KBM-7 (cell line): ENCODE data around the gene PPP2R5B.
"Not testable (repeated sequence)": the region's sequence is repeated elsewhere in the genome, so short reads cannot be mapped to it uniquely, and the experiment has no call there.

Source experiments
- DNase-seq: peaks from one replicate; pipeline ENCODE4 v3.0.0-alpha.2; 2015
- in situ Hi-C: fragments of 300-500 bp; cut with MboI; formaldehyde crosslinking; loops from 2 replicates; pipeline ENCODE4 v1.14.3; 2020; ENCODE audit warnings: low sequenced_read_pairs, low pct_unique_long_range_greater_than_20kb, mixed read lengths

Gene PPP2R5B

DNA sequence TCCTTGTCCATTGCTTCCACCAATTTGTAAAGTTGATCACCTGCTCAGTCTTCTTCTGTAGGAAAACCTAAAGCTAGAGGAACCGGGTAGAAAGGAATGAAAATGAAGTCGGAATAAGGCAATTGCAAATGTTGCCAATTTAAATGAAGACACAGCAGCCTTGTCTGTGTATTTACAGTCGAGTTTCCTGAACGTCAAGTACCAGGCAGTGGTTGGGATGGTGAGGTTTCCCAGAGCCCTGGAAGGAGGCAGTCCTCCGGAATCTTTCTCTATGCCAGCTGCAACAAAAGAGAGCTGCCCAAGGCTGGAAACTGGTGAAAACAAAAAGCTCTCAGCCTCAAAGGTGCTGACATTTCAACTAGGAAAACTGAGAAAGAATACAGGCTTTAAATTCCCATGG lies 29.7 kb downstream of the PPP2R5B start:
- in situ Hi-C loops: no loop called here
- no peak for DNase-seq

DNA sequence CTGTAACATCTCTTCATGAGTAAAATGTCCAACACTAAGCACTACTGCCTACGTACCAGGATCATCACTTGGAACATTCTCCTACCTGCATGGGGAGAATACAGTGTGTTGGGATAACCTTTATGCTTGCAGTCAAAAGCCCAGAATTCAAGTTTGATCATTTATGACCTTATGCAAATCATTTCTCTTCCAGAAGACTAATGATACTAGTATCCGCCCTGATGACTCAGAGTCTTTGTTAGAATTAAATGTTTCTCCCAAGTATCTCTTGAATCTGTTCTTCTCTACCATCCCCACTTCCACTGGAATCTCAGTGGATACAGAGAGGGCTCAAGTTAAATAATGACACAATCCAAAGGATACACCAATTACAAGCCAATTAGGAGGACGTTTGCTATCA lies 35.0 kb downstream of the PPP2R5B start:
- in situ Hi-C loops: no loop called here
- DNase-seq: no peak

GRCh38 chr11:64960719-64961118 lies 36.2 kb downstream of the PPP2R5B start:
- in situ Hi-C loops: no loop called here
- DNase-seq: no peak

GRCh38 chr11:64963072-64963631 lies 38.7 kb downstream of the PPP2R5B start:
- DNase-seq: no peak
- in situ Hi-C loops: no loop called here

DNA sequence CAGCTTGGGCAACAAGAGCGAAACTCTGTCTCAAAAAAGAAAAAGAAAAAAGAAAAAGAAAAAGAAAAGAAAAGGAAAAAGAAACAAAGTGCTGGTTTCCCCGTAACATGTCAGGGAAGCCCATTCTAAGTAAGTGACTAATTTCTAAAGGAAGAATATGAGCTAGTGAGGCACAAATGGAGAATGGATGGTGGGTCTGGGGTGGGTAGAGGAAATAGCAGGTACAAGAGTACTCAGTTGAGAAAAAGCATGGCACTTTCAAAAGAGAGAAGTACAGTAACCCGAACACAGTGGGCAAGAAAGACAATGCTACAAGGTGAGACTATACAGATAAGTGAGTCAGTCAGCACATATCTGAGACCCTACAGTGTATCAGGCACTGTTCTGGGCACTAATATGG lies 42.9 kb downstream of the PPP2R5B start:
- DNase-seq: no peak

GRCh38 chr11:64969209-64969608 lies 44.7 kb downstream of the PPP2R5B start:
- in situ Hi-C loops: no loop called here
- DNase-seq: no peak

More for the DNA sequence above, 42.9 kb downstream of the PPP2R5B start:
- in situ Hi-C loops: no loop called here

DNA sequence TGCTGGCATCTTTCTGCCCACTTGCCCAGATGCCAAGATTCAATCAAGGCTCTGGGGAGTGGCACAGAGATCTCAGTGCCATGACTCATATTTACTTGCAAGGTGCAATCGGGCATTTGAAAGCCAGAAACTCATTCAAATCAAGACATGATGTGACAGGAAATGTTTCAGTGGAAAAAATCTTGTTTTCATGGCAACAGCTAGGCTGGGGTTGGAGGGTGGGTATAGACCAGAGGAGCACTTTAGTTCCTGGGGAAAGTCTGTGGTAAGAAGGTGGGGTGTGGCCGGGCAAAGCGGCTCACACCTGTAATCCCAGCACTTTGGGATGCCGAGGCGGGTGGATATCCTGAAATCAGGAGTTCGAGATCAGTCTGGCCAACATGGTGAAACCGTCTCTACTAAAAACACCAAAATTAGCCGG lies 46.3 kb downstream of the PPP2R5B start:
- in situ Hi-C loops: no loop called here
- DNase-seq: no peak

GRCh38 chr11:64971421-64972233 lies 47.1 kb downstream of the PPP2R5B start, which contains the start of gene MAJIN:
MAJIN (minus strand) TSS chr11:64972108; CDS start chr11:64959405, 12,703 bp downstream.
- DNase-seq: no peak
- in situ Hi-C loops: no loop called here

GRCh38 chr11:64974124-64974523 lies 49.6 kb downstream of the PPP2R5B start:
- in situ Hi-C loops: no loop called here
- no peak for DNase-seq

DNA sequence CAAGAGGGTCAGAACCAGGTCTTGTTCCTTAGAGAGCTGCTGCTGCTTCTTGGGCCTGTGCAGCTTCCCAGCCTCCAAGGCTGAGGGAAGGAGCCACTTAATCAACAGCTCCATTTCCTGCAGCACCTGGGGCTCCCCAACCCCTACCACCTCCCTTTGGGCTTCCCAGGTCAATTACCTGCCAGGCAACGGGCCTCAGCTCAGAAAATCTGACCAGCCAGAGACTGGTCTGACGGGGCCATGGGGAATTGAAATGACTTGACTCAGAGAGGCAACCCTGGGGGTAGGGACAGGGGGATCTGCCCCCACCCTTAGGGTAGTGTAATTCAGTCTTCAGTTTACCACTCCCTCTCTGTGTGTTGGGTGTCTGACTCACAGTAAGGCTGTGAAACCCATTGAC lies 52.2 kb downstream of the PPP2R5B start:
- in situ Hi-C loops: no loop called here
- no peak for DNase-seq

DNA sequence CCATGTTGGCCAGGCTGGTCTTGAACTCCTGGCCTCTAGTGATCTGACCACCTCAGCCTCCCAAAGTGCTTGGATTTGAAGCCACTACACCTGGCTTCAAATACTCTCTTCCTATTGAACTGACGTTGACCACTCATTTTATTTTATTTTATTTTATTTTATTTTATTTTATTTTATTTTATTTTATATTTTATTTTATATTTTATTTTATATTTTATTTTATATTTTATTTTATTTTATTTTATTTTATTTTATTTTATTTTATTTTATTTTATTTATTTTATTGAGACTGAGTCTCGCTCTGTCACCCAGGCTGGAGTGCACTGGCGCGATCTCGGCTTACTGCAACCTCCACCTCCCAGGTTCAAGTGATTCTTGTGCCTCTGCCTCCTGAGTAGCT lies 58.9 kb downstream of the PPP2R5B start:
- in situ Hi-C loops: not testable (repeated sequence)

More for the DNA sequence above, 58.9 kb downstream of the PPP2R5B start:
- not testable (repeated sequence) for DNase-seq
